A673 (cell line): ENCODE measurements around the gene OGFOD1. TPM values are rescaled to one million over a fixed set of nuclear protein-coding genes. Genes with fewer than 3 reads are reported as not detected.

Experiments
- BruUV-seq: library from RNA; stranded (reverse); fragments of 400-500 nt; replicated peaks from 2 replicates; lab custom pipeline; 2021; lab: Mats Ljungman, UMichigan
- CTCF ChIA-PET: fragments of 300-600 bp; sonication (Branson Sonifier 250); formaldehyde crosslinking; loops from one replicate; lab custom pipeline; 2022; ENCODE audit warnings: antibody characterized with exemption; lab: Charles Lee
- POLR2A ChIA-PET: fragments of 300-600 bp; sonication (Branson Sonifier 250); formaldehyde crosslinking; loops from one replicate; lab custom pipeline; 2022; ENCODE audit warnings: antibody characterized with exemption; ENCODE audit not compliant: low non-redundant PET; lab: Charles Lee
- DNase-seq: peaks from one replicate; pipeline ENCODE4 v3.0.0-alpha.2; 2015; ENCODE audit warnings: low spot score
- H3K27ac ChIP-seq: fragments of 200-600 bp; sonication (generic); 2 replicates; pipeline ENCODE4 v1.5.1; 2016; ENCODE audit warnings: mixed run types, low read depth, mild to moderate bottlenecking, mixed read lengths, antibody characterized with exemption, low read length; ENCODE audit not compliant: poor library complexity, severe bottlenecking
- H3K27me3 ChIP-seq: fragments of 200-600 bp; sonication (generic); replicated peaks from 2 replicates; pipeline ENCODE4 v1.6.1; 2017; ENCODE audit warnings: mixed run types, low read depth, mild to moderate bottlenecking, mixed read lengths, antibody characterized with exemption, low read length; ENCODE audit not compliant: insufficient read depth, poor library complexity
- H3K36me3 ChIP-seq: fragments of 200-600 bp; sonication (generic); 2 replicates; pipeline ENCODE4 v1.6.1; 2016; ENCODE audit warnings: mixed run types, mild to moderate bottlenecking, mixed read lengths, antibody characterized with exemption, low read length; ENCODE audit not compliant: insufficient read depth, poor library complexity, severe bottlenecking
- H3K4me1 ChIP-seq: fragments of 200-600 bp; sonication (generic); 2 replicates; pipeline ENCODE4 v1.6.1; 2017; ENCODE audit warnings: mixed run types, mild to moderate bottlenecking, mixed read lengths, antibody characterized with exemption, low read length; ENCODE audit not compliant: insufficient read depth, poor library complexity, severe bottlenecking
- H3K4me3 ChIP-seq: fragments of 200-600 bp; sonication (generic); 2 replicates; pipeline ENCODE4 v1.5.1; 2016; ENCODE audit warnings: low read depth, mixed run types, mild to moderate bottlenecking, mixed read lengths, low read length; ENCODE audit not compliant: poor library complexity, severe bottlenecking
- H3K9me3 ChIP-seq: fragments of 200-600 bp; sonication (generic); 2 replicates; pipeline ENCODE4 v1.6.1; 2016; ENCODE audit warnings: mixed run types, low read depth, mild to moderate bottlenecking, mixed read lengths, antibody characterized with exemption, low read length; ENCODE audit not compliant: poor library complexity, severe bottlenecking
- EZH2 ChIP-seq: fragments of 200-600 bp; sonication (generic); IDR thresholded peaks from 2 replicates; pipeline ENCODE4 v1.6.1; 2017; ENCODE audit warnings: borderline replicate concordance, low read depth, mild to moderate bottlenecking, mixed read lengths, antibody characterized with exemption, low read length; ENCODE audit not compliant: poor library complexity, severe bottlenecking
- intact Hi-C: fragments of 100-400 bp; cut with micrococcal nuclease; formaldehyde crosslinking; loops from one replicate; pipeline ENCODE4 v1.10.0; 2022; ENCODE audit not compliant: unreplicated experiment
- total RNA-seq: library from RNA; stranded (reverse); gene quantifications from 2 replicates; pipeline ENCODE4 v1.2.3, GENCODE V29; 2021
- TF ChIP-seq, protein P1 (sequence below): fragments of 300-800, 200-600 bp; sonication (generic); conservative IDR thresholded peaks from 2 replicates; pipeline ENCODE4 v1.5.1; 2017; ENCODE audit warnings: low read depth, mild to moderate bottlenecking, antibody characterized with exemption, low read length, moderate library complexity, mixed read lengths

Gene OGFOD1
- total RNA-seq, 1 experiment from 2014 or later, result 78.1 TPM

- no peaks in the 10 kb centered on the region for H3K27me3 ChIP-seq
- peaks cover 30% of the 10 kb centered on the region for H3K36me3 ChIP-seq
- CTCF ChIA-PET, result interaction anchor here (0.7 kb wide), 1 partner anchor 161 kb away, joined by 3 read pairs; no protein-coding TSS in a partner anchor
- H3K4me3 ChIP-seq, result no peak overlapping the region
- no peak for TF ChIP-seq EZH2
- TF ChIP-seq, protein P1, sequence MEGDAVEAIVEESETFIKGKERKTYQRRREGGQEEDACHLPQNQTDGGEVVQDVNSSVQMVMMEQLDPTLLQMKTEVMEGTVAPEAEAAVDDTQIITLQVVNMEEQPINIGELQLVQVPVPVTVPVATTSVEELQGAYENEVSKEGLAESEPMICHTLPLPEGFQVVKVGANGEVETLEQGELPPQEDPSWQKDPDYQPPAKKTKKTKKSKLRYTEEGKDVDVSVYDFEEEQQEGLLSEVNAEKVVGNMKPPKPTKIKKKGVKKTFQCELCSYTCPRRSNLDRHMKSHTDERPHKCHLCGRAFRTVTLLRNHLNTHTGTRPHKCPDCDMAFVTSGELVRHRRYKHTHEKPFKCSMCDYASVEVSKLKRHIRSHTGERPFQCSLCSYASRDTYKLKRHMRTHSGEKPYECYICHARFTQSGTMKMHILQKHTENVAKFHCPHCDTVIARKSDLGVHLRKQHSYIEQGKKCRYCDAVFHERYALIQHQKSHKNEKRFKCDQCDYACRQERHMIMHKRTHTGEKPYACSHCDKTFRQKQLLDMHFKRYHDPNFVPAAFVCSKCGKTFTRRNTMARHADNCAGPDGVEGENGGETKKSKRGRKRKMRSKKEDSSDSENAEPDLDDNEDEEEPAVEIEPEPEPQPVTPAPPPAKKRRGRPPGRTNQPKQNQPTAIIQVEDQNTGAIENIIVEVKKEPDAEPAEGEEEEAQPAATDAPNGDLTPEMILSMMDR, result no peak
- POLR2A ChIA-PET, result no interaction called here
- H3K4me1 ChIP-seq, result peaks cover 39% of the 10 kb centered on the region
- DNase-seq, result no peak
- peak overlapping the region; percentile 66 for H3K27ac ChIP-seq
- intact Hi-C loops, result no loop called here
- no peaks in the 10 kb centered on the region for H3K9me3 ChIP-seq
- BruUV-seq, result no TSS peak
Observed at GRCh38 chr16:56479469-56479868, 28.1 kb downstream of the OGFOD1 start.

DNA sequence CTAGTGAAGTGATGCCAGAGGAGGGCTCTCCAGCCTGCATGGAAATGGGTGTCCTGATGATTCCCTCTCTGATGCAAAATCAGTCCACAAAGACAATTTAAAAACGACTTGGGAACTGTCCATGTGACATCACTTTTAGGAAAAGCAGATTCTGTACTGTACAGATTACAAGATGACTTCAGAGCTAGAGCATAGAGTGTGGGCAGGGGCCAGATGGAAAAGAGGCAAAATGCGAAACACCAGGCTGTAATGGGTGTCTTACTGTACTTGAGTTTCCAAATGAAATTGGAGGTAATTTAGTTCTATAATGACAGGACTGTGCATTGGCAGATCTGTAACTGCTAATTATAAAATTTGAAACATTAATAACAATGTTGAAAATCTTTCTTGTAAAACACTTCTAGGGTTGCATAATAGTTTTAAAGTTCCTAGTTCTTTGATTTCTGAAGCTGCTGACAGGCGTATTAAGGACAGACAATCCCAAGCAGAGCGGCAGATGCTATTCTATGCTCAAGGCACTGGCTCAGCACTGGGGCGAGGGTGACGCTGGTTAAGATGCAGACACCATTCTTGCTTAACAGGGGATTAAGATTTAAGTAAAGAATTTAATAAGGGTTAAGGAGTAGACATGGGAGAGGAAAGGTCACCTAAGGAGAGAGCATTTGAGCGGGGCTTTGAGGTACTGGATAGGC is 29.6 kb downstream of the OGFOD1 start:
- H3K4me1 ChIP-seq, result peaks cover 24% of the 10 kb centered on the region
- intact Hi-C loops, result no loop called here
- H3K36me3 ChIP-seq, result peaks cover 21% of the 10 kb centered on the region
- BruUV-seq, result no TSS peak
- TF ChIP-seq, protein P1, result no peak
- TF ChIP-seq EZH2, result no peak
- H3K4me3 ChIP-seq, result no peak overlapping the region
- no peaks in the 10 kb centered on the region for H3K9me3 ChIP-seq
- CTCF ChIA-PET, result no interaction called here
- peak; percentile 9 for DNase-seq
- POLR2A ChIA-PET, result no interaction called here
- H3K27ac ChIP-seq, result no peak overlapping the region
- no peaks in the 10 kb centered on the region for H3K27me3 ChIP-seq

GRCh38 chr16:56481468-56482122 is 30.2 kb downstream of the OGFOD1 start:
- intact Hi-C loops, result no loop called here
- BruUV-seq, result no TSS peak

More at GRCh38 chr16:56481468-56482122, 30.2 kb downstream of the OGFOD1 start:
- H3K27me3 ChIP-seq, result no peaks in the 10 kb centered on the region
- no peaks in the 10 kb centered on the region for H3K9me3 ChIP-seq
- no peak for DNase-seq
- no peak overlapping the region for H3K4me3 ChIP-seq
- no peak overlapping the region for H3K27ac ChIP-seq
- H3K36me3 ChIP-seq, result peaks cover 14% of the 10 kb centered on the region
- H3K4me1 ChIP-seq, result peaks cover 18% of the 10 kb centered on the region
- CTCF ChIA-PET, result no interaction called here
- no peak for TF ChIP-seq EZH2
- TF ChIP-seq, protein P1, result no peak
- POLR2A ChIA-PET, result no interaction called here
